ENCODE results near the gene CD59.

CD59 gene

DNA sequence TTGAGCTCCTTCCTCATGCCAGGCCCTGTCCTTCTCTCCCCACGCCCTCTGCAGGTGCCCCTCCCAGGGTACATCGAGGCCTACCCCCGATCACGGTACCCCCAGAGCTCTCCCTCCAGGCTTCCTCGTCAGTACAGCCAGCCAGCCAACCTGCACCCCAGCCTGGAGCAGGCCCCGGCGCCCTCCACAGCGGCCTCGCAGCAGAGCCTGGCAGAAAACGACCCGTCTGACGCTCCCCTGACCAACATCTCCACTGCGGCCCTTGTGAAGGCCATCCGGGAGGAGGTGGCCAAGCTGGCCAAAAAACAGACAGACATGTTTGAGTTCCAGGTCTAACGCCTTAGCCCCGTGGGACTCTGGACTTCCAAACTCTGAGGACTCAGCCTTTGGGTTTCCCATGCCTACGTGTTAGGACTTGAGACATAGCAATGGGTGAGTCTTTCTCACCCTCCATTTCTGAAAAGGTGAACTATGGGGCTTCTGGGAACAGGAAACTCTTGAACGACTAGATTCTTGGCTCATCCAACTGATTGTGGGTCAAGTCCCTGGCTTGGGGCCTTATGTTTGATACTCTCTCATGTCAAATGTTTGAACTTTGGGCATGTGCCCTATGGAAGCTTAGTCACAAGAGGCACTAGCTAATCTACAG is 68.3 kb downstream of the CD59 start:
- no peak for DNase-seq
- H3K4me2 ChIP-seq (ENCODE audit: low read depth, low read length) = no peak overlapping the region
- H2AFZ ChIP-seq (ENCODE audit: low read length) = no peak overlapping the region
- no peaks in the 10 kb centered on the region for H3K79me2 ChIP-seq (ENCODE audit: low read length)
- no peaks in the 10 kb centered on the region for H3K36me3 ChIP-seq (replicated peaks; ENCODE audit: insufficient read depth, low read length)
- H3K9me2 ChIP-seq (replicated peaks; ENCODE audit: insufficient read depth, low read length) = no peaks in the 10 kb centered on the region
- no peak overlapping the region for H3K4me3 ChIP-seq (ENCODE audit: low read length)
- H3K4me1 ChIP-seq (ENCODE audit: low read length) = no peaks in the 10 kb centered on the region
- H3K9ac ChIP-seq (ENCODE audit: low read length) = no peak overlapping the region
- no peaks in the 10 kb centered on the region for H3K27me3 ChIP-seq (replicated peaks; ENCODE audit: insufficient read depth, low read length)
- no peaks in the 10 kb centered on the region for H3F3A ChIP-seq (ENCODE audit: insufficient read depth, low read length)
- H3K27ac ChIP-seq (ENCODE audit: low read length) = no peak overlapping the region
- H3K9me3 ChIP-seq (replicated peaks; ENCODE audit: insufficient read depth, low read length) = no peaks in the 10 kb centered on the region
- H4K20me1 ChIP-seq (ENCODE audit: insufficient read depth, low read length) = no peaks in the 10 kb centered on the region
- TF ChIP-seq EZH2phosphoT487 (IDR thresholded peaks at IDR 0.05; ENCODE audit: low read length) (no peak), EZH2 (optimal IDR thresholded peaks at IDR 0.05; ENCODE audit: low read depth, low read length) (no peak)
- TF ChIP-seq, protein P1, sequence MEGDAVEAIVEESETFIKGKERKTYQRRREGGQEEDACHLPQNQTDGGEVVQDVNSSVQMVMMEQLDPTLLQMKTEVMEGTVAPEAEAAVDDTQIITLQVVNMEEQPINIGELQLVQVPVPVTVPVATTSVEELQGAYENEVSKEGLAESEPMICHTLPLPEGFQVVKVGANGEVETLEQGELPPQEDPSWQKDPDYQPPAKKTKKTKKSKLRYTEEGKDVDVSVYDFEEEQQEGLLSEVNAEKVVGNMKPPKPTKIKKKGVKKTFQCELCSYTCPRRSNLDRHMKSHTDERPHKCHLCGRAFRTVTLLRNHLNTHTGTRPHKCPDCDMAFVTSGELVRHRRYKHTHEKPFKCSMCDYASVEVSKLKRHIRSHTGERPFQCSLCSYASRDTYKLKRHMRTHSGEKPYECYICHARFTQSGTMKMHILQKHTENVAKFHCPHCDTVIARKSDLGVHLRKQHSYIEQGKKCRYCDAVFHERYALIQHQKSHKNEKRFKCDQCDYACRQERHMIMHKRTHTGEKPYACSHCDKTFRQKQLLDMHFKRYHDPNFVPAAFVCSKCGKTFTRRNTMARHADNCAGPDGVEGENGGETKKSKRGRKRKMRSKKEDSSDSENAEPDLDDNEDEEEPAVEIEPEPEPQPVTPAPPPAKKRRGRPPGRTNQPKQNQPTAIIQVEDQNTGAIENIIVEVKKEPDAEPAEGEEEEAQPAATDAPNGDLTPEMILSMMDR (IDR thresholded peaks at IDR 0.05; ENCODE audit: low read length) = no peak

- H3K9me2 ChIP-seq (replicated peaks; ENCODE audit: insufficient read depth, low read length) = no peaks in the 10 kb centered on the region
- H4K20me1 ChIP-seq (ENCODE audit: insufficient read depth, low read length) = no peaks in the 10 kb centered on the region
- no peak overlapping the region for H3K9ac ChIP-seq (ENCODE audit: low read length)
- no peak for TF ChIP-seq EZH2phosphoT487 (IDR thresholded peaks at IDR 0.05; ENCODE audit: low read length)
- no peak for TF ChIP-seq EZH2 (optimal IDR thresholded peaks at IDR 0.05; ENCODE audit: low read depth, low read length)
- TF ChIP-seq, protein P1 (IDR thresholded peaks at IDR 0.05; ENCODE audit: low read length) = no peak
- no peaks in the 10 kb centered on the region for H3K4me1 ChIP-seq (ENCODE audit: low read length)
- no peaks in the 10 kb centered on the region for H3K36me3 ChIP-seq (replicated peaks; ENCODE audit: insufficient read depth, low read length)
- DNase-seq = no peak
- H3F3A ChIP-seq (ENCODE audit: insufficient read depth, low read length) = no peaks in the 10 kb centered on the region
- H3K79me2 ChIP-seq (ENCODE audit: low read length) = no peaks in the 10 kb centered on the region
- H3K27ac ChIP-seq (ENCODE audit: low read length) = no peak overlapping the region
- H3K4me3 ChIP-seq (ENCODE audit: low read length) = no peak overlapping the region
- H3K27me3 ChIP-seq (replicated peaks; ENCODE audit: insufficient read depth, low read length) = no peaks in the 10 kb centered on the region
- H3K9me3 ChIP-seq (replicated peaks; ENCODE audit: insufficient read depth, low read length) = no peaks in the 10 kb centered on the region
- H2AFZ ChIP-seq (ENCODE audit: low read length) = no peak overlapping the region
- no peak overlapping the region for H3K4me2 ChIP-seq (ENCODE audit: low read depth, low read length)
Measured at GRCh38 chr11:33665350-33666106, 70.7 kb downstream of the CD59 start.

DNA sequence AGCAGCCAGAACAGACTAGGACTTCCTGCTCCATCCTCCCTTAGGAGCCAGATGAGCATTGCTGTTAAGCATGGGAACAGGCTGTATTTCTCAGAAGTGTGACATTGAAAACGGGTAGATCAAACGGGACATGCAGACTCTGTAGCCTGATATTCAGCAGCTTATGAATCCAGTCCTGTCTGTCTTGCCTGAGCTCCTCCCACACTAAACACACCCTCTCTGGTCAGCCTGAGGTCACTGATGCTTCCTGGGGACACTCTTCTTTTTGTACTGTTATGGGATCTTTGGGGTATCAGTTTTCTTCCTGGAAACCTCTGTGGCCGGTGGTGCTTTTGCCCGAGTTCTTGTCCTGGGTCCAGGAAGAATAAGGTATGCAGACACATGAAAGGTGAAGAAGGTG is 71.4 kb downstream of the CD59 start:
- no peaks in the 10 kb centered on the region for H3K27me3 ChIP-seq (replicated peaks; ENCODE audit: insufficient read depth, low read length)
- H3K9me3 ChIP-seq (replicated peaks; ENCODE audit: insufficient read depth, low read length) = no peaks in the 10 kb centered on the region
- H3F3A ChIP-seq (ENCODE audit: insufficient read depth, low read length) = no peaks in the 10 kb centered on the region
- no peak for DNase-seq
- no peak overlapping the region for H2AFZ ChIP-seq (ENCODE audit: low read length)
- no peaks in the 10 kb centered on the region for H3K36me3 ChIP-seq (replicated peaks; ENCODE audit: insufficient read depth, low read length)
- no peaks in the 10 kb centered on the region for H3K79me2 ChIP-seq (ENCODE audit: low read length)
- no peaks in the 10 kb centered on the region for H3K4me1 ChIP-seq (ENCODE audit: low read length)
- TF ChIP-seq EZH2phosphoT487 (IDR thresholded peaks at IDR 0.05; ENCODE audit: low read length) (no peak), EZH2 (optimal IDR thresholded peaks at IDR 0.05; ENCODE audit: low read depth, low read length) (no peak)
- TF ChIP-seq, protein P1 (IDR thresholded peaks at IDR 0.05; ENCODE audit: low read length) = no peak
- H3K4me3 ChIP-seq (ENCODE audit: low read length) = no peak overlapping the region
- no peak overlapping the region for H3K9ac ChIP-seq (ENCODE audit: low read length)
- no peaks in the 10 kb centered on the region for H4K20me1 ChIP-seq (ENCODE audit: insufficient read depth, low read length)
- no peak overlapping the region for H3K27ac ChIP-seq (ENCODE audit: low read length)
- H3K9me2 ChIP-seq (replicated peaks; ENCODE audit: insufficient read depth, low read length) = no peaks in the 10 kb centered on the region
- no peak overlapping the region for H3K4me2 ChIP-seq (ENCODE audit: low read depth, low read length)
